Mesenchymal stem cell (in vitro differentiated cells and primary cell): Measurements from ENCODE around the gene HINT3.
A peak's percentile ranks its signal among the peaks of the same experiment; 100 is the strongest.
"Not testable (repeated sequence)": the region's sequence is repeated elsewhere in the genome, so short reads cannot be mapped to it uniquely, and the experiment has no call there.

Experiments used
- DNase-seq: peaks from one replicate; pipeline ENCODE4 v3.0.0-alpha.2; 2013
- H2AFZ ChIP-seq: one replicate; pipeline ENCODE4 v1.6.1; 2013; ENCODE audit warnings: low read depth, mild to moderate bottlenecking, control low read depth, inconsistent platforms, low read length, moderate library complexity
- H2AK5ac ChIP-seq: 2 replicates; pipeline ENCODE4 v1.6.1; 2013; ENCODE audit warnings: low read length, moderate library complexity, mild to moderate bottlenecking, inconsistent platforms; ENCODE audit not compliant: severe bottlenecking
- H2BK120ac ChIP-seq: one replicate; pipeline ENCODE4 v1.6.1; 2013; ENCODE audit warnings: low read depth, mild to moderate bottlenecking, inconsistent platforms, low read length, moderate library complexity
- H2BK12ac ChIP-seq, 2 experiments: one replicate each; pipeline ENCODE4 v1.6.1; 2013; ENCODE audit warnings: inconsistent platforms in 2 of 2, low read length in 2 of 2, mild to moderate bottlenecking in 2 of 2, moderate library complexity in 2 of 2, control low read depth in 1 of 2
- H2BK15ac ChIP-seq: one replicate; pipeline ENCODE4 v1.6.1; 2013; ENCODE audit warnings: mild to moderate bottlenecking, low read depth, inconsistent platforms; ENCODE audit not compliant: poor library complexity, severe bottlenecking
- H2BK5ac ChIP-seq: 2 replicates; pipeline ENCODE4 v1.6.1; 2013; ENCODE audit warnings: low read depth, mild to moderate bottlenecking, low read length, control low read depth, inconsistent platforms; ENCODE audit not compliant: poor library complexity, severe bottlenecking
- H3K14ac ChIP-seq, 2 experiments: one replicate each; pipeline ENCODE4 v1.6.1; 2013; ENCODE audit warnings: inconsistent platforms in 2 of 2, low read length in 2 of 2, control low read depth in 1 of 2, mild to moderate bottlenecking in 1 of 2, moderate library complexity in 1 of 2
- H3K18ac ChIP-seq, 2 experiments: one replicate each; pipeline ENCODE4 v1.6.1; 2013; ENCODE audit warnings: inconsistent platforms in 2 of 2, low read length in 2 of 2, control low read depth in 1 of 2, low read depth in 1 of 2, mild to moderate bottlenecking in 1 of 2
- H3K23ac ChIP-seq, 2 experiments: one replicate each; pipeline ENCODE4 v1.6.1; 2013; ENCODE audit warnings: inconsistent platforms in 2 of 2, low read length in 2 of 2, mild to moderate bottlenecking in 2 of 2, moderate library complexity in 2 of 2, control low read depth in 1 of 2
- H3K27ac ChIP-seq: 2 replicates; pipeline ENCODE4 v1.5.1; 2013; ENCODE audit warnings: mild to moderate bottlenecking, moderate library complexity, low read length, control low read depth, inconsistent platforms; ENCODE audit not compliant: poor library complexity, severe bottlenecking
- H3K27me3 ChIP-seq, 2 experiments: 2 replicates each; pipeline versions ENCODE4 v1.6.1 to v1.7.0; 2013; ENCODE audit warnings: low read length in 2 of 2, mild to moderate bottlenecking in 2 of 2, moderate library complexity in 2 of 2, control low read depth in 1 of 2, inconsistent platforms in 1 of 2; ENCODE audit not compliant: control insufficient read depth in 1 of 2, insufficient read depth in 1 of 2
- H3K36me3 ChIP-seq, 2 experiments: 2 replicates each; pipeline versions ENCODE4 v1.6.1 to v1.7.0; 2013; ENCODE audit warnings: low read length in 2 of 2, control low read depth in 1 of 2, inconsistent platforms in 1 of 2, low read depth in 1 of 2, mild to moderate bottlenecking in 1 of 2; ENCODE audit not compliant: insufficient read depth in 2 of 2, control insufficient read depth in 1 of 2
- H3K4ac ChIP-seq, 2 experiments: one replicate each; pipeline ENCODE4 v1.6.1; 2013; ENCODE audit warnings: inconsistent platforms in 2 of 2, low read length in 2 of 2, mild to moderate bottlenecking in 2 of 2, moderate library complexity in 2 of 2, control low read depth in 1 of 2, low read depth in 1 of 2
- H3K4me1 ChIP-seq: 2 replicates; pipeline ENCODE4 v1.6.1; 2013; ENCODE audit warnings: low read depth, low read length, control low read depth; ENCODE audit not compliant: control insufficient read depth, insufficient read depth
- H3K4me2 ChIP-seq: 2 replicates; pipeline ENCODE4 v1.6.1; 2013; ENCODE audit warnings: low read length, mild to moderate bottlenecking, inconsistent platforms; ENCODE audit not compliant: poor library complexity, severe bottlenecking
- H3K4me3 ChIP-seq, 2 experiments: 2 replicates each; pipeline versions ENCODE4 v1.5.1 to v1.7.0; 2013; ENCODE audit warnings: low read length in 2 of 2, mild to moderate bottlenecking in 2 of 2, control low read depth in 1 of 2, low read depth in 1 of 2; ENCODE audit not compliant: insufficient read depth in 1 of 2
- H3K79me1 ChIP-seq: replicated peaks from 2 replicates; pipeline ENCODE4 v1.6.1; 2013; ENCODE audit warnings: mild to moderate bottlenecking, control low read depth, low read length, inconsistent platforms; ENCODE audit not compliant: poor library complexity, severe bottlenecking
- H3K9ac ChIP-seq: 2 replicates; pipeline ENCODE4 v1.7.0; 2013; ENCODE audit warnings: mild to moderate bottlenecking, low read length, moderate library complexity
- H3K9me3 ChIP-seq: 2 replicates; pipeline ENCODE4 v1.7.0; 2013; ENCODE audit warnings: mild to moderate bottlenecking, low read length; ENCODE audit not compliant: control insufficient read depth
- H4K8ac ChIP-seq: one replicate; pipeline ENCODE4 v1.6.1; 2013; ENCODE audit warnings: inconsistent platforms, mild to moderate bottlenecking, low read length, moderate library complexity
- H4K91ac ChIP-seq: one replicate; pipeline ENCODE4 v1.6.1; 2013; ENCODE audit warnings: mild to moderate bottlenecking, low read length, inconsistent platforms
- WGBS: methylation state at CpG from one replicate; pipeline ENCODE4 v1.1.7; 2013; ENCODE audit warnings: mixed read lengths; 5-methylcytosine and 5-hydroxymethylcytosine counted together

Gene HINT3

DNA sequence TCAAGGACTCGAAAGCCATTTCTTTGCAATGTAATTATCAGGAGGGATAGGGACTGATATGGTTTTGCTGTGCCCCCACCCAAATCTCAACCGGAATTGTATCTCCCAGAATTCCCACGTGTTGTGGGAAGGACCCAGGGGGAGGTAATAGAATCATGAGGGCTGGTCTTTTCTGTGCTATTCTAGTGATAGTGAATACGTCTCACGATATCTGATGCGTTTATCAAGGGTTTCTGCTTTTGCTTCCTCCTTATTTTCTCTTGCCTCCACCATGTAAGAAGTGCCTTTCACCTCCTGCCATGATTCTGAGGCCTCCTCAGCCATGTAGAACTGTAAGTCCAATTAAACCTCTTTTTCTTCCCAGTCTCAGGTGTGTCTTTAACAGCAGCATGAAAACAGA lies 5.9 kb upstream of the HINT3 start:
- H3K23ac ChIP-seq, H3K36me3 ChIP-seq, H3K4me3 ChIP-seq, H2BK5ac ChIP-seq, H3K4me2 ChIP-seq, H2AFZ ChIP-seq, DNase-seq, H2AK5ac ChIP-seq, H3K14ac ChIP-seq, H3K79me1 ChIP-seq, H3K27ac ChIP-seq, H3K27me3 ChIP-seq, H2BK15ac ChIP-seq, H2BK120ac ChIP-seq, H3K4me1 ChIP-seq, H3K4ac ChIP-seq, H3K9me3 ChIP-seq, H3K9ac ChIP-seq, H4K91ac ChIP-seq, H4K8ac ChIP-seq, H3K18ac ChIP-seq: not testable (repeated sequence)
- peak overlapping the region in 1 of 2 experiments; percentile 24 for H2BK12ac ChIP-seq
- WGBS, result 80% methylated on average over 6 of the region's 6 CpGs

DNA sequence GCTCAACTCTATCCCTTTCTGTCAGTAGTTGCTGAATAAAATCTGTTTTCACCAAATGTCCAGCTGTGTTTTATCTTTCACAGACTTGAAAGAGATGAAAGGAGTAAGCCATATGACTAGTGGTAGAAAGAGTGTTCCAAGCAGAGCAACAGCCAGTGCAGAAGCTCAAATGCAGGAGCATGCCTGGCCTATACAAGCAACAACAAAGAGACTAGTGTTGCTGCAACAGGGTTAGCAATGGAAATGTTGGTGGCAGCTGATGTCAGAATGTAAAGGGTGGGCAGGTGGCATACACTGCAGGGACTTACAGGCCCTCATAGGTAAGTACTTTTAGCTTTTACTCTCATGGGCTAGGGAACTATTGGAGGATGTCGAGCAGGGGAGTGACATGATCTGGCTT lies 5.2 kb upstream of the HINT3 start:
- H3K36me3 ChIP-seq, result no peaks in the 10 kb centered on the region
- H3K27me3 ChIP-seq, result peaks cover 0 to 6% of the 10 kb centered on the region in 2 experiments
- H3K9me3 ChIP-seq, result no peaks in the 10 kb centered on the region
- no peak overlapping the region for H3K27ac ChIP-seq
- no peaks in the 10 kb centered on the region for H3K79me1 ChIP-seq
- WGBS, result 89% methylated on average over 1 of the region's 1 CpG
- no peak overlapping the region for H3K4me2 ChIP-seq
- peak overlapping the region; percentile 15 for H4K8ac ChIP-seq
- no peak for DNase-seq
- H3K14ac ChIP-seq, result no peak overlapping the region
- H3K23ac ChIP-seq, result peak overlapping the region in 1 of 2 experiments; percentile 63
- H3K9ac ChIP-seq, result no peak overlapping the region
- H2BK5ac ChIP-seq, result no peak overlapping the region
- peaks cover 9% of the 10 kb centered on the region for H3K4me1 ChIP-seq
- H4K91ac ChIP-seq, result no peak overlapping the region
- H2BK15ac ChIP-seq, result no peak overlapping the region
- H2AFZ ChIP-seq, result peak overlapping the region; percentile 24
- H2BK12ac ChIP-seq, result peak overlapping the region; percentile 81 to 87
- H3K4ac ChIP-seq, result peak overlapping the region; percentile 47 to 71
- H2AK5ac ChIP-seq, result no peak overlapping the region
- H2BK120ac ChIP-seq, result no peak overlapping the region
- no peak overlapping the region for H3K4me3 ChIP-seq
- peak overlapping the region; percentile 5 to 78 for H3K18ac ChIP-seq

DNA sequence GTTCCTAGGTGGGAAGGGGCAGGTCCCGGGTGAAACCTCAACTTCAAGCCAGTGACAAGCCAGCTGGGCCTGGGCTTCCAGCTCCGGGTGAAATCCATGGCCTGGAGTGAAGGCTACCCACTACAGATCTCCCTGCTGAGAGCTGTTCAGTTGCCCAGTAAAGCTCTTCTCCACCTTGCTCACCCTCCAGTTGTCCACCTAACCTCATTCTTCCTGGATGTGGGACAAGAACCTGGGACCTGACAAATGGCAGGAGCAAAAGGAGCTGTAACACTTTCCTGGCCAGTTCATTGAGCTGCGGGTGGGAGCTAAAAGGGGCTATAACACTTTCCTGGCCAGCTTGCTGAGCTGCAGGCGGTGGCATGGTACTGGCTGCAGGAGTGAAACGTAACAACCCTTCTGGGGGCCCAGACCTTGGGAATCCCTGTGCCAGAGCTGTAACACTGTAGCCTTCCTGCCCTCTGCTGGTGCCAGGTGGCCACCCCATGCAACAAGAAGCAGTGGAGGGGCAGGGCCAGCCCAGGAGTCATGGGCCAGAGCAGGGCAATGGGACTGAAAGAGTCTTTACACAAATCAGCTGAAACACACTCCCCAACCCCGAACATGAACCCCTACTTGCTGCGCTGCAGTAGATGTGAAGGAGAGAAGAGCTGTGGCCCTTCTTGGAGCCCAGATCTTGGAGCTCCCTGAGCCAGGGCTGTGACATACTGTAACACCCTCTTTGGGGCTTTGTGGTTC lies 3.6 kb upstream of the HINT3 start:
- H3K79me1 ChIP-seq, result no peaks in the 10 kb centered on the region
- H3K36me3 ChIP-seq, result no peaks in the 10 kb centered on the region
- H2AK5ac ChIP-seq, result no peak overlapping the region
- no peak overlapping the region for H3K9ac ChIP-seq
- peaks cover 8% of the 10 kb centered on the region for H3K4me1 ChIP-seq
- no peaks in the 10 kb centered on the region for H3K9me3 ChIP-seq
- no peak overlapping the region for H2BK15ac ChIP-seq
- H3K18ac ChIP-seq, result peak overlapping the region in 1 of 2 experiments; percentile 31
- H3K14ac ChIP-seq, result no peak overlapping the region
- DNase-seq, result peak; percentile 80
- no peak overlapping the region for H3K4ac ChIP-seq
- H3K23ac ChIP-seq, result no peak overlapping the region
- H3K4me3 ChIP-seq, result no peak overlapping the region
- peak overlapping the region; percentile 42 to 55 for H2BK12ac ChIP-seq
- WGBS, result 58% methylated on average over 7 of the region's 7 CpGs
- no peak overlapping the region for H2BK5ac ChIP-seq
- H3K4me2 ChIP-seq, result no peak overlapping the region
- no peak overlapping the region for H2AFZ ChIP-seq
- no peak overlapping the region for H3K27ac ChIP-seq
- H2BK120ac ChIP-seq, result no peak overlapping the region
- no peak overlapping the region for H4K8ac ChIP-seq
- no peak overlapping the region for H4K91ac ChIP-seq
- H3K27me3 ChIP-seq, result peaks cover 0 to 6% of the 10 kb centered on the region in 2 experiments

DNA sequence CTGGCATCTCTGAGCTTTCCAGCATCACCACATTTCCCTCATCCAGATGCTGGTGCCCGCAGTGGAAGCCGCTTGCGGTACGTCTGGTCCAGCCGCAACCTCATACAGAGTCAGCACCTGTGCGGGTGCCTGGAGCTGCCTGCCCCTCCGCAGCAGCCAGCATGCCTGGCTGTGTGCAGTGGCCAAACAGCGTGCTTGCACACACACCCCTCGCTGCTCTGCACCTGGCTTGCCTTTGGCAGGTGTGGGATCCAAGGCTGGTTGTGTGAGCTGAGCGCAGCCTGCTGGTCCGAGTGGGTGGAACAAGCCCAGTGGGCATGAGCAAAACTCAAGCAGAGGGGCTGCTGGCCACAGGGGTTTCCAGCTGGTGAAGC lies 3.1 kb upstream of the HINT3 start:
- H2AK5ac ChIP-seq, result no peak overlapping the region
- WGBS, result 27% methylated on average over 11 of the region's 11 CpGs
- H2BK12ac ChIP-seq, result peak overlapping the region in 1 of 2 experiments; percentile 55
- DNase-seq, result no peak
- H4K8ac ChIP-seq, result no peak overlapping the region
- H2BK15ac ChIP-seq, result no peak overlapping the region
- no peaks in the 10 kb centered on the region for H3K36me3 ChIP-seq
- H2AFZ ChIP-seq, result no peak overlapping the region
- peaks cover 8% of the 10 kb centered on the region for H3K4me1 ChIP-seq
- no peak overlapping the region for H3K4me3 ChIP-seq
- no peak overlapping the region for H3K14ac ChIP-seq
- no peak overlapping the region for H3K4ac ChIP-seq
- H4K91ac ChIP-seq, result peak overlapping the region; percentile 9
- no peaks in the 10 kb centered on the region for H3K9me3 ChIP-seq
- H3K27me3 ChIP-seq, result peaks cover 0 to 6% of the 10 kb centered on the region in 2 experiments
- peak overlapping the region in 1 of 2 experiments; percentile 46 for H3K23ac ChIP-seq
- no peak overlapping the region for H2BK120ac ChIP-seq
- no peak overlapping the region for H3K18ac ChIP-seq
- peaks cover 5% of the 10 kb centered on the region for H3K79me1 ChIP-seq
- peak overlapping the region; percentile 0 for H3K4me2 ChIP-seq
- H3K27ac ChIP-seq, result no peak overlapping the region
- no peak overlapping the region for H3K9ac ChIP-seq
- no peak overlapping the region for H2BK5ac ChIP-seq
